ENCODE data around the gene PERP.
A peak's percentile ranks its signal among the peaks of the same experiment; 100 is the strongest.

The PERP gene

DNA sequence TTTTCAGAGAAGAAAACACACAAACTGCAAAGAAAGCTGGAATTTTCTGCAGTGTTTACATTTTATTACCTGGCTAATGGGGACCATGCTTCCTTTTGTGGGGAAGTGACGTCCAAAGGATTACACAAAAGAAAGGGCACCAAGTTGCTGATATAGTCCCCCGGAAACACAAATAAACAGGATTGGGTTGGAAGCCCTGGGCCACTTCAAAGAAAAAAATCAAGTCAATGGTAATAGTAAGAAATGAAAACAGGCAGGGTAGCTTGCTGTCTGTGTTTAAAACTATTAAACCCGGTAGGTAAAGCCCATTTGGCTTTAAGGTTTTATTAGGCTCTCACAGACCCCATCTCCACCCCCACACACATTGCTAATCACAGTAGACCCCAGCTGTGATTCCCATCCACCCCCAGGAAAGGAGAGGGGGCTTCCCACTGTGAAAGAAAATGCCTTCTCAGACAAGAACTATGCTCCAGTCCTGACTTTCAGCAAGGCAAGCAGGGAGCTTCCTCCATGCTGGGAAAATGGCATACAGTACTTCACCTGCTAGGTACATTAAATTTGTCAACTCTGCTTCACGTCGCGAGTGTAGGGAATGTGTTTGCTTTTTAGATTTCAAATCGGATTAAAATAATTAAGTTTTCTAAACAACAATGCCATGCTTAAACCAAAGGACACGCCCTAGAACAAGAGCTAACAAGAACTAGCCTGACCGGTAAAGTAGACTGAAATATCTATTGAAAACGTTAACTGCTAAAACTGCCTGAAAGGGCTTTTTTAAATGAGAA is 1.1 kb downstream of the PERP start:
- CTCF ChIA-PET = interaction anchor here (0.6 to 3.8 kb wide), 17 partner anchors 10 to 1184 kb away, joined by 3 to 99 read pairs (median 3); no protein-coding TSS in a partner anchor
- peaks cover 13% of the 10 kb centered on the region for H3K4me1 ChIP-seq (ENCODE audit: control insufficient read depth, insufficient read depth, low read length)
- H3K4me3 ChIP-seq (ENCODE audit: low read depth, low read length) = peak overlapping the region; percentile 91
- H3K9me3 ChIP-seq (ENCODE audit: control insufficient read depth, insufficient read depth, low read depth, low read length) = no peaks in the 10 kb centered on the region
- POLR2A ChIA-PET = interaction anchor here (0.8 to 5.0 kb wide), 7 partner anchors 9 to 1269 kb away, joined by 3 to 36 read pairs (median 6); partner anchors contain the start of genes ARFGEF3 and HEBP2
- H3K27ac ChIP-seq (ENCODE audit: extremely low read depth, low read depth, low read length) = peak overlapping the region; percentile 63
- no peaks in the 10 kb centered on the region for H3K36me3 ChIP-seq (ENCODE audit: control insufficient read depth in 2 of 2, insufficient read depth in 1 of 2, low read length in 2 of 2)
- TF ChIP-seq, protein P1, sequence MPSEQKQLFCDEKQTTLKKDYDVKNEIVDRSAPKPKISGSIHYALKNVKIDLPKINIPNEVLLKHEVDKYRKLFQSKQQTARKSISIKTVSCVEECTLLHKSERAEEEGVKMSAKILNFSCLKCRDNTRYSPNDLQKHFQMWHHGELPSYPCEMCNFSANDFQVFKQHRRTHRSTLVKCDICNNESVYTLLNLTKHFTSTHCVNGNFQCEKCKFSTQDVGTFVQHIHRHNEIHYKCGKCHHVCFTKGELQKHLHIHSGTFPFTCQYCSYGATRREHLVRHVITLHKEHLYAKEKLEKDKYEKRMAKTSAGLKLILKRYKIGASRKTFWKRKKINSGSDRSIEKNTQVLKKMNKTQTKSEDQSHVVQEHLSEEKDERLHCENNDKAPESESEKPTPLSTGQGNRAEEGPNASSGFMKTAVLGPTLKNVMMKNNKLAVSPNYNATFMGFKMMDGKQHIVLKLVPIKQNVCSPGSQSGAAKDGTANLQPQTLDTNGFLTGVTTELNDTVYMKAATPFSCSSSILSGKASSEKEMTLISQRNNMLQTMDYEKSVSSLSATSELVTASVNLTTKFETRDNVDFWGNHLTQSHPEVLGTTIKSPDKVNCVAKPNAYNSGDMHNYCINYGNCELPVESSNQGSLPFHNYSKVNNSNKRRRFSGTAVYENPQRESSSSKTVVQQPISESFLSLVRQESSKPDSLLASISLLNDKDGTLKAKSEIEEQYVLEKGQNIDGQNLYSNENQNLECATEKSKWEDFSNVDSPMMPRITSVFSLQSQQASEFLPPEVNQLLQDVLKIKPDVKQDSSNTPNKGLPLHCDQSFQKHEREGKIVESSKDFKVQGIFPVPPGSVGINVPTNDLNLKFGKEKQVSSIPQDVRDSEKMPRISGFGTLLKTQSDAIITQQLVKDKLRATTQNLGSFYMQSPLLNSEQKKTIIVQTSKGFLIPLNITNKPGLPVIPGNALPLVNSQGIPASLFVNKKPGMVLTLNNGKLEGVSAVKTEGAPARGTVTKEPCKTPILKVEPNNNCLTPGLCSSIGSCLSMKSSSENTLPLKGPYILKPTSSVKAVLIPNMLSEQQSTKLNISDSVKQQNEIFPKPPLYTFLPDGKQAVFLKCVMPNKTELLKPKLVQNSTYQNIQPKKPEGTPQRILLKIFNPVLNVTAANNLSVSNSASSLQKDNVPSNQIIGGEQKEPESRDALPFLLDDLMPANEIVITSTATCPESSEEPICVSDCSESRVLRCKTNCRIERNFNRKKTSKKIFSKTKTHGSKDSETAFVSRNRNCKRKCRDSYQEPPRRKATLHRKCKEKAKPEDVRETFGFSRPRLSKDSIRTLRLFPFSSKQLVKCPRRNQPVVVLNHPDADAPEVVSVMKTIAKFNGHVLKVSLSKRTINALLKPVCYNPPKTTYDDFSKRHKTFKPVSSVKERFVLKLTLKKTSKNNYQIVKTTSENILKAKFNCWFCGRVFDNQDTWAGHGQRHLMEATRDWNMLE (tag by site-specific recombination; conservative IDR thresholded peaks at IDR 0.05; ENCODE audit: low read depth) = no peak
- TF ChIP-seq ZNF76 (tag by site-specific recombination; IDR thresholded peaks at IDR 0.05; ENCODE audit: borderline replicate concordance, low read depth) (peak; percentile 55; the same call in 1 of the 2 replicates), ZBTB21 (tag by site-specific recombination; IDR thresholded peaks at IDR 0.05) (0 out of 2 replicates have a peak, but pooled peaks have one; percentile 27), ZNF121 (tag by site-specific recombination; IDR thresholded peaks at IDR 0.05) (no peak), SP7 (tag by site-specific recombination; IDR thresholded peaks at IDR 0.05) (0 out of 2 replicates have a peak, but pooled peaks have one; percentile 48), HOXA7 (CRISPR knock-in tag; IDR thresholded peaks at IDR 0.05; ENCODE audit: borderline replicate concordance) (no peak), ZFP3 (tag by site-specific recombination; IDR thresholded peaks at IDR 0.05; ENCODE audit: low read depth) (no peak), ZBTB8A (tag by site-specific recombination; IDR thresholded peaks at IDR 0.05) (peak; percentile 27; the same call in 1 of the 2 replicates), MZF1 (tag by site-specific recombination; IDR thresholded peaks at IDR 0.05; ENCODE audit: borderline replicate concordance) (0 out of 2 replicates have a peak, but pooled peaks have one; percentile 11), ZNF335 (tag by site-specific recombination; conservative IDR thresholded peaks at IDR 0.05) (peak; percentile 55), ZNF10 (tag by site-specific recombination; IDR thresholded peaks at IDR 0.05) (peak; percentile 97), ZNF560 (tag by site-specific recombination; IDR thresholded peaks at IDR 0.05; ENCODE audit: borderline replicate concordance) (no peak), ZNF48 (tag by site-specific recombination; IDR thresholded peaks at IDR 0.05) (no peak), ZNF561 (tag by site-specific recombination; IDR thresholded peaks at IDR 0.05; ENCODE audit: borderline replicate concordance) (0 out of 2 replicates have a peak, but pooled peaks have one; percentile 25), EGR2 (tag by site-specific recombination; IDR thresholded peaks at IDR 0.05; ENCODE audit: low read depth) (peak; percentile 69), ZNF654 (tag by site-specific recombination; IDR thresholded peaks at IDR 0.05; ENCODE audit: low read depth) (no peak), ZNF169 (tag by site-specific recombination; IDR thresholded peaks at IDR 0.05) (no peak), GLIS2 (tag by site-specific recombination; IDR thresholded peaks at IDR 0.05) (peak; percentile 50), TRIM28 (IDR thresholded peaks at IDR 0.05; ENCODE audit: borderline replicate concordance, low read length) (no peak)
- TF ChIP-seq, protein P2, sequence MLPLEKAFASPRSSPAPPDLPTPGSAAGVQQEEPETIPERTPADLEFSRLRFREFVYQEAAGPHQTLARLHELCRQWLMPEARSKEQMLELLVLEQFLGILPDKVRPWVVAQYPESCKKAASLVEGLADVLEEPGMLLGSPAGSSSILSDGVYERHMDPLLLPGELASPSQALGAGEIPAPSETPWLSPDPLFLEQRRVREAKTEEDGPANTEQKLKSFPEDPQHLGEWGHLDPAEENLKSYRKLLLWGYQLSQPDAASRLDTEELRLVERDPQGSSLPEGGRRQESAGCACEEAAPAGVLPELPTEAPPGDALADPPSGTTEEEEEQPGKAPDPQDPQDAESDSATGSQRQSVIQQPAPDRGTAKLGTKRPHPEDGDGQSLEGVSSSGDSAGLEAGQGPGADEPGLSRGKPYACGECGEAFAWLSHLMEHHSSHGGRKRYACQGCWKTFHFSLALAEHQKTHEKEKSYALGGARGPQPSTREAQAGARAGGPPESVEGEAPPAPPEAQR (tag by site-specific recombination; IDR thresholded peaks at IDR 0.05) = no peak
- TF ChIP-seq, protein P3, sequence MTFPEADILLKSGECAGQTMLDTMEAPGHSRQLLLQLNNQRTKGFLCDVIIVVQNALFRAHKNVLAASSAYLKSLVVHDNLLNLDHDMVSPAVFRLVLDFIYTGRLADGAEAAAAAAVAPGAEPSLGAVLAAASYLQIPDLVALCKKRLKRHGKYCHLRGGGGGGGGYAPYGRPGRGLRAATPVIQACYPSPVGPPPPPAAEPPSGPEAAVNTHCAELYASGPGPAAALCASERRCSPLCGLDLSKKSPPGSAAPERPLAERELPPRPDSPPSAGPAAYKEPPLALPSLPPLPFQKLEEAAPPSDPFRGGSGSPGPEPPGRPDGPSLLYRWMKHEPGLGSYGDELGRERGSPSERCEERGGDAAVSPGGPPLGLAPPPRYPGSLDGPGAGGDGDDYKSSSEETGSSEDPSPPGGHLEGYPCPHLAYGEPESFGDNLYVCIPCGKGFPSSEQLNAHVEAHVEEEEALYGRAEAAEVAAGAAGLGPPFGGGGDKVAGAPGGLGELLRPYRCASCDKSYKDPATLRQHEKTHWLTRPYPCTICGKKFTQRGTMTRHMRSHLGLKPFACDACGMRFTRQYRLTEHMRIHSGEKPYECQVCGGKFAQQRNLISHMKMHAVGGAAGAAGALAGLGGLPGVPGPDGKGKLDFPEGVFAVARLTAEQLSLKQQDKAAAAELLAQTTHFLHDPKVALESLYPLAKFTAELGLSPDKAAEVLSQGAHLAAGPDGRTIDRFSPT (tag by site-specific recombination; IDR thresholded peaks at IDR 0.05) = no peak
- TF ChIP-seq, protein P4, sequence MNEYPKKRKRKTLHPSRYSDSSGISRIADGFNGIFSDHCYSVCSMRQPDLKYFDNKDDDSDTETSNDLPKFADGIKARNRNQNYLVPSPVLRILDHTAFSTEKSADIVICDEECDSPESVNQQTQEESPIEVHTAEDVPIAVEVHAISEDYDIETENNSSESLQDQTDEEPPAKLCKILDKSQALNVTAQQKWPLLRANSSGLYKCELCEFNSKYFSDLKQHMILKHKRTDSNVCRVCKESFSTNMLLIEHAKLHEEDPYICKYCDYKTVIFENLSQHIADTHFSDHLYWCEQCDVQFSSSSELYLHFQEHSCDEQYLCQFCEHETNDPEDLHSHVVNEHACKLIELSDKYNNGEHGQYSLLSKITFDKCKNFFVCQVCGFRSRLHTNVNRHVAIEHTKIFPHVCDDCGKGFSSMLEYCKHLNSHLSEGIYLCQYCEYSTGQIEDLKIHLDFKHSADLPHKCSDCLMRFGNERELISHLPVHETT (tag by site-specific recombination; IDR thresholded peaks at IDR 0.05) = no peak
- TF ChIP-seq, protein P5, sequence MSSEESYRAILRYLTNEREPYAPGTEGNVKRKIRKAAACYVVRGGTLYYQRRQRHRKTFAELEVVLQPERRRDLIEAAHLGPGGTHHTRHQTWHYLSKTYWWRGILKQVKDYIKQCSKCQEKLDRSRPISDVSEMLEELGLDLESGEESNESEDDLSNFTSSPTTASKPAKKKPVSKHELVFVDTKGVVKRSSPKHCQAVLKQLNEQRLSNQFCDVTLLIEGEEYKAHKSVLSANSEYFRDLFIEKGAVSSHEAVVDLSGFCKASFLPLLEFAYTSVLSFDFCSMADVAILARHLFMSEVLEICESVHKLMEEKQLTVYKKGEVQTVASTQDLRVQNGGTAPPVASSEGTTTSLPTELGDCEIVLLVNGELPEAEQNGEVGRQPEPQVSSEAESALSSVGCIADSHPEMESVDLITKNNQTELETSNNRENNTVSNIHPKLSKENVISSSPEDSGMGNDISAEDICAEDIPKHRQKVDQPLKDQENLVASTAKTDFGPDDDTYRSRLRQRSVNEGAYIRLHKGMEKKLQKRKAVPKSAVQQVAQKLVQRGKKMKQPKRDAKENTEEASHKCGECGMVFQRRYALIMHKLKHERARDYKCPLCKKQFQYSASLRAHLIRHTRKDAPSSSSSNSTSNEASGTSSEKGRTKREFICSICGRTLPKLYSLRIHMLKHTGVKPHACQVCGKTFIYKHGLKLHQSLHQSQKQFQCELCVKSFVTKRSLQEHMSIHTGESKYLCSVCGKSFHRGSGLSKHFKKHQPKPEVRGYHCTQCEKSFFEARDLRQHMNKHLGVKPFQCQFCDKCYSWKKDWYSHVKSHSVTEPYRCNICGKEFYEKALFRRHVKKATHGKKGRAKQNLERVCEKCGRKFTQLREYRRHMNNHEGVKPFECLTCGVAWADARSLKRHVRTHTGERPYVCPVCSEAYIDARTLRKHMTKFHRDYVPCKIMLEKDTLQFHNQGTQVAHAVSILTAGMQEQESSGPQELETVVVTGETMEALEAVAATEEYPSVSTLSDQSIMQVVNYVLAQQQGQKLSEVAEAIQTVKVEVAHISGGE (tag by site-specific recombination; conservative IDR thresholded peaks at IDR 0.05; ENCODE audit: low read depth) = peak; percentile 88

Measured in HEK293 (cell line).